NCI-H2029 (cell line): Measurements from ENCODE around the gene ZNF536.

Experiments
- DNase-seq: peaks from one replicate; lab custom pipeline; 2025; lab: John Stamatoyannopoulos, UW

Gene ZNF536

GRCh38 chr19:30363073-30363472 lies 9.1 kb upstream of the ZNF536 start:
- DNase-seq: no peak

- DNase-seq: no peak
Measured at GRCh38 chr19:30364866-30365800, 7.1 kb upstream of the ZNF536 start.

DNA sequence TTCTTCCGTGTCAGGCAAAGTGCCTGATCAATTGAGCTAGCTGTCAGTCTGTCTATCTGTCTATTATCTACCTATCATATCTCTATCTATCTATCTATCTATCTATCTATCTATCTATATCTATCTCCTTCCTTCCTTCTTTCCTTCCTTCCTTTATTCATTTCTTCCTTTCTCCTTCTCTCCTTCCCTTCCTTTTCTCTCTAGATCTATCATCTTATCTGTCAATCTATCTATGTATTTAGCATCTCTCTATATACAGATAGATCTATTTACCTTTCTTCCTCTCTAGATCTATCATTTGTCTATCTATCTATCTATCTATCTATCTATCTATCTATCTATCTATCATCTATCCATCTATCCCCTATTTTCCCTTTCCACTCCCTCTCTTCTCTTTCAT lies 5.9 kb upstream of the ZNF536 start:
- no peak for DNase-seq

- no peak for DNase-seq
Measured at GRCh38 chr19:30367006-30367405, 5.2 kb upstream of the ZNF536 start.

DNA sequence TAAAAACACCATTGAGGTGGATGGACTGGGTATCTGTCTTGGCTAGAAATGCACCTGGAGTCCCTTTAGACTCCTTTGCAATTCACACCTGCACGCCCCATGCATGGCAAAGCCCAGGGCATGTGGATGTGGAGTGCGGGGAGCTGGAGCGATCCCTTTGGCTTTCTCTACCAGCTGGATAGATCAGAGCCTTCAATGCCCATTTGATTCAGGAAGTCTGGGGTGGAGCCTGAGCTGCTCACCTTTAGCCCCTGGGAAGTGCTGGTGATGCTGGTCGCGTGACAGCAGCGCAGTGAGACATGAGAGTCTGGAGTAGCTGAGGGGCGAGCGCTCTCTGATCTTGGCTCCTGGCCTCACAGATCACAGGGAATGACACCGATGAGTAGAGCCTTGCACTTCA lies 4.8 kb upstream of the ZNF536 start:
- DNase-seq: no peak

DNA sequence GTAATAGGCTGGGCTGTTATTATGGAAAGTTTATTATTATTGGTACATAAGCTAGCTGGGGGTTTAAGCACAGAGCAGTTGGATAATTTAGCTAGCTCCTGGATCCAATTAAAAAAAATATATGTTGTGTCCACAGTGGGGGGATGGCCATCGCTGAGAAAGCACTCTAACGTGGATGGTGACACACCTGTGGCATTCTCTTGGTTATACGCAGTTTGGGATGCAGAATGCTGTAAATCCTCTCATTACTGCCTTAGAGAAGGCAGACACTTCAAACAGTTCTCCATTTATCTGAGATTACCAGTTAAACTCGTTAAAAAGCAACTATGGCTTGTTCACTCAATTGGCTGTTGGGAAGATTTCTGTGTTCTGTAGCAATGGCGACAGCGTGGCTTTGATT lies 2.4 kb upstream of the ZNF536 start:
- no peak for DNase-seq

GRCh38 chr19:30371161-30371836 lies 885 bp upstream of the ZNF536 start:
- DNase-seq: no peak

- DNase-seq: no peak
Measured at GRCh38 chr19:30373593-30373992, 1.4 kb downstream of the ZNF536 start.

GRCh38 chr19:30374539-30374864 lies 2.3 kb downstream of the ZNF536 start:
- DNase-seq: no peak

DNA sequence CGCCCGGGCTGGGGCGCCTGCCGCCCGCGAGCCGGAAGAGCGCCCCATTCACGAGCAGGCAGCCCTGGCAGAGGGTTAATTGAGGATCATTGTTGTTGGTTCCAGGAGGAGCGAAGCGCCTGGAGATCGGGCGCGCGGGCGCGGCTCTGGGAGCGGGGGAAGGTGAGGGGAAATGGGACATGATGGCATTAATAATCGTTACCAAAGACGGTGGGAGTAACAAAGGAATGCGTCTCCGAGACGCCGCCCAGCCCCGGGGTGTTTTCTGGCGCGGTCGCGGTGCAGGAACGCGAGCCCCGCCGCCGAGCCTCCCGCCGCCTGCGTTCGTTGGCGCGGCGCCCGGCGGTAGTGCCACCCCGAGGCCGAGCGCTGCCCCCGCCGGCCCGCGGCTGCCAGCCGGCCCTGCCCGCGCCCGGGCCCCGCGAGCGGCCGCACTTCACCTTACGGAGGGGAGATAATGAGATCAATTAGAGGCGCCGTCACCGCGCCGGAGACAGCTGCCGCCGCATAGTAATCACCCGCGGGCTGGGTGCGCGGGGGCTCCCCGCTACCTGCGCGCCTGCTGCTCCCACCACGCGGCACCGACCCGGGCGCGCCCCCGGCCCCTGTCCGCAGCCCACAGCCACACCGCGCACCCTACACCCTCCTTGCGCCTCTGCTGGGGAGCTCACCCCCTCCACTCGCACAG lies 2.8 kb downstream of the ZNF536 start:
- no peak for DNase-seq

- no peak for DNase-seq
Measured at GRCh38 chr19:30375553-30376031, 3.4 kb downstream of the ZNF536 start.

DNA sequence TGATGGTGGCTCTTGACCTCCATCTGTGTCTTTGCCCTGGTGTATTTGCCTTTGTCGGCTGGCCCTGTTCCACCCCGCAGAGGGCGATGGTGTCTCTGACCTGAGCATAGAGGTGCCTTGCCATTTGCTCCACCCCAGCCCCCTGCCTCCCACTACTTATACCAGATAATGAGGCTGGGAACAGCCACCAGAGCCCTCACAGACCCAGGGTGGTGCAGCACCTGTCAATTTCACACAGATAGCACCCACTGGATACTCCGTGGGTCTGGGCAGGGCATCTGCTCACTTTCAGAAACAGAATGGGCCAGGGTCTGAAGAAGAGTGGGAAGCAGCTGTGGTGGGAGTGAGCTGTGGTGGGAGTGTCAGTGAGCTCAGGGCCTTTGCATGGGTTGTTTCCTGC lies 4.1 kb downstream of the ZNF536 start:
- DNase-seq: no peak

- no peak for DNase-seq
Measured at GRCh38 chr19:30376826-30377425, 4.7 kb downstream of the ZNF536 start.

DNA sequence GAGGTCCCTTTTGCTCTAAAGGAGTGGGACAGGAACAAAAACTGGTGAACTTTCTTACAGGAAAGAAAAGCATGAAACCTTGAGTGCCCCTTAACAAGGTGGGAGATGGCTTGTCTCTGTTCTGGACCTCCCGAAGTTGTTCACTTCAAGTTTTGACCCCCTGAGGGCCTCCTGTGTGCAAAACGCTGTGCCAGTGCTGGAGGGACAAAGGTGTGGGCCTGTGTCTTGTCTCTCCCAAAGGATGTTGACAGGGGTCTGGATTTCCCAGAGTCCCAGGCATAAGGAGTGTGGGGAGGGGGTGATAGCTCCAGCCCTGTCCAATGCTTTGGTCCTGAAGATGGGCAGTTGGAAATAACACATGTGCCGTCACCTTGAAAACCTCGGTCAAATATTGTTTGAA lies 6.5 kb downstream of the ZNF536 start:
- DNase-seq: no peak

- DNase-seq: no peak
Measured at GRCh38 chr19:30379841-30380610, 7.8 kb downstream of the ZNF536 start.

GRCh38 chr19:30381366-30381765 lies 9.2 kb downstream of the ZNF536 start:
- no peak for DNase-seq

GRCh38 chr19:30385174-30385573 lies 13.0 kb downstream of the ZNF536 start:
- no peak for DNase-seq

GRCh38 chr19:30385666-30386065 lies 13.5 kb downstream of the ZNF536 start:
- DNase-seq: no peak

GRCh38 chr19:30386551-30387143 lies 14.5 kb downstream of the ZNF536 start:
- no peak for DNase-seq

- DNase-seq: no peak
Measured at GRCh38 chr19:30387311-30388115, 15.3 kb downstream of the ZNF536 start.
